B cell (primary cell): ENCODE measurements around the gene DDOST. TPM values are rescaled to one million over a fixed set of nuclear protein-coding genes. Genes with fewer than 3 reads are reported as not detected.

Source experiments
- ATAC-seq: fragments of 200-7000 bp; cut with Tn5 transposase; one replicate; pipeline ENCODE4 v1.10.0; 2021; ENCODE audit warnings: low read depth, mild to moderate bottlenecking, moderate number of reproducible peaks, moderate library complexity
- CTCF ChIA-PET: fragments of 350-600 bp; sonication (Branson Sonifier 250); formaldehyde crosslinking; loops from one replicate; lab custom pipeline; 2021; ENCODE audit warnings: antibody characterized with exemption, inconsistent platforms; lab: Charles Lee
- POLR2A ChIA-PET: fragments of 350-600 bp; sonication (Branson Sonifier 250); formaldehyde crosslinking; loops from one replicate; lab custom pipeline; 2021; ENCODE audit warnings: antibody characterized with exemption; lab: Charles Lee
- DNase-seq: peaks from one replicate; pipeline ENCODE4 v3.0.0; 2013
- H2AFZ ChIP-seq: 2 replicates; pipeline ENCODE4 v1.6.1; 2012; ENCODE audit warnings: mild to moderate bottlenecking, low read depth, low read length; ENCODE audit not compliant: insufficient read depth, poor library complexity, severe bottlenecking
- H3K27ac ChIP-seq, 2 donors: 1 replicate in 1 of 2; 2 replicates in 1 of 2; pipeline ENCODE4 v1.5.1; 2012 to 2013; ENCODE audit warnings: low read length in 2 of 2, mild to moderate bottlenecking in 2 of 2, moderate library complexity in 1 of 2
- H3K27me3 ChIP-seq, 4 experiments: fragments of 200-600 bp in 1 of 4; sonication (generic) in 1 of 4; replicated peaks in 1 of 4; 1 replicate in 2 of 4; 2 replicates in 2 of 4; pipeline versions ENCODE4 v1.6.1 to v1.7.0; 2013 to 2016; ENCODE audit warnings: low read length in 3 of 4, mild to moderate bottlenecking in 2 of 4, mixed read lengths in 1 of 4, moderate library complexity in 1 of 4; ENCODE audit not compliant: insufficient read depth in 4 of 4, control insufficient read depth in 3 of 4; ENCODE audit errors: control extremely low read depth in 1 of 4
- H3K36me3 ChIP-seq, 2 experiments: replicated peaks in 1 of 2; 1 replicate in 1 of 2; 2 replicates in 1 of 2; pipeline versions ENCODE4 v1.6.1 to v1.7.1; 2013; ENCODE audit warnings: low read length in 1 of 2; ENCODE audit not compliant: insufficient read depth in 2 of 2, control insufficient read depth in 1 of 2; ENCODE audit errors: control extremely low read depth in 1 of 2, extremely low read depth in 1 of 2
- H3K4me1 ChIP-seq, 2 donors: fragments of 200-600 bp in 1 of 2; sonication (generic) in 1 of 2; 1 replicate in 1 of 2; 2 replicates in 1 of 2; pipeline versions ENCODE4 v1.5.1 to v1.6.1; 2013 to 2017; ENCODE audit warnings: low read length in 2 of 2; ENCODE audit not compliant: control insufficient read depth in 2 of 2, insufficient read depth in 2 of 2
- H3K4me2 ChIP-seq: replicated peaks from 2 replicates; pipeline ENCODE3; 2012; ENCODE audit warnings: mild to moderate bottlenecking, low read depth, low read length; ENCODE audit not compliant: poor library complexity, severe bottlenecking
- H3K4me3 ChIP-seq, 5 experiments: fragments of 200-600 bp in 1 of 5; sonication (generic) in 1 of 5; 1 replicate in 3 of 5; 2 replicates in 2 of 5; pipeline versions ENCODE4 v1.5.1 to v1.7.0; 2011 to 2016; ENCODE audit warnings: low read length in 4 of 5, mild to moderate bottlenecking in 4 of 5, low read depth in 2 of 5, control low read depth in 1 of 5, moderate library complexity in 1 of 5; ENCODE audit not compliant: insufficient read depth in 1 of 5; ENCODE audit errors: control extremely low read depth in 1 of 5, extremely low read depth in 1 of 5
- H3K79me2 ChIP-seq: fragments of 200-600 bp; sonication (generic); one replicate; pipeline ENCODE4 v1.6.0; 2016; ENCODE audit warnings: low read length; ENCODE audit not compliant: control insufficient read depth, insufficient read depth
- H3K9ac ChIP-seq: fragments of 200-600 bp; sonication (generic); 2 replicates; pipeline ENCODE4 v1.6.1; 2017; ENCODE audit warnings: mild to moderate bottlenecking, low read length, moderate library complexity
- H3K9me3 ChIP-seq, 3 donors: one replicate each; pipeline versions ENCODE4 v1.6.1 to v1.7.1; 2013; ENCODE audit warnings: low read length in 2 of 3; ENCODE audit not compliant: control insufficient read depth in 2 of 3, insufficient read depth in 1 of 3; ENCODE audit errors: control extremely low read depth in 1 of 3
- H4K20me1 ChIP-seq: 2 replicates; pipeline ENCODE4 v1.6.0; 2012; ENCODE audit warnings: mild to moderate bottlenecking, low read length; ENCODE audit not compliant: insufficient read depth, control insufficient read depth, poor library complexity, severe bottlenecking
- H3K27ac Mint-ChIP-seq: one replicate; pipeline ENCODE4 v1.8.0; 2021; ENCODE audit warnings: mixed read lengths
- H3K27me3 Mint-ChIP-seq: one replicate; pipeline ENCODE4 v1.8.0; 2021; ENCODE audit warnings: mixed read lengths
- H3K4me1 Mint-ChIP-seq: one replicate; pipeline ENCODE4 v1.8.0; 2021; ENCODE audit warnings: mixed read lengths
- H3K4me3 Mint-ChIP-seq: one replicate; pipeline ENCODE4 v1.8.0; 2021; ENCODE audit warnings: mixed read lengths
- H3K9me3 Mint-ChIP-seq: one replicate; pipeline ENCODE4 v1.8.0; 2022; ENCODE audit warnings: mixed read lengths; ENCODE audit not compliant: insufficient read depth
- CTCF ChIP-seq: fragments of 200-600 bp; IDR thresholded peaks from one replicate; pipeline ENCODE4 v1.8.0; 2022; ENCODE audit warnings: antibody characterized with exemption, mild to moderate bottlenecking
- EZH2 ChIP-seq: IDR thresholded peaks from 2 replicates; pipeline ENCODE4 v1.6.1; 2012; ENCODE audit warnings: borderline replicate concordance, low read depth, mild to moderate bottlenecking, moderate library complexity, low read length; ENCODE audit not compliant: insufficient read depth, poor library complexity, severe bottlenecking
- WGBS: methylation state at CpG from one replicate; pipeline ENCODE4 v1.1.5; 2013; ENCODE audit warnings: missing lambda C conversion rate; ENCODE audit not compliant: insufficient coverage; 5-methylcytosine and 5-hydroxymethylcytosine counted together
- intact Hi-C: fragments of 100-400 bp; cut with micrococcal nuclease; formaldehyde crosslinking; loops from one replicate; pipeline ENCODE4 v1.10.0; 2022
- polyA plus RNA-seq: library from polyadenylated mRNA; depleted of rRNA; stranded (reverse); fragments of >200 nt; gene quantifications from 2 replicates; pipeline ENCODE4 v1.2.3, GENCODE V29; 2012
- total RNA-seq, 2 donors: library from RNA; stranded (reverse); fragments of 120-200 nt in 1 of 2; gene quantifications; 1 replicate in 1 of 2; 2 replicates in 1 of 2; pipeline versions ENCODE4 v1.2.3 to v1.2.4, GENCODE V29; 2013 to 2022

Gene DDOST
- total and polyA plus RNA-seq, 2 donors (not counting 1 experiment from before 2014, with no cell fraction given): 73.5 to 99.2 TPM

- H3K4me2 ChIP-seq: no peak overlapping the region
- H3K4me1 ChIP-seq: no peaks in the 10 kb centered on the region
- DNase-seq: no peak
- H3K27ac ChIP-seq: no peak overlapping the region
- H3K27ac Mint-ChIP-seq: no peak overlapping the region
- no peaks in the 10 kb centered on the region for H4K20me1 ChIP-seq
- no peak overlapping the region for H3K9ac ChIP-seq
- peaks cover 0 to 4% (median 1%) of the 10 kb centered on the region in 4 experiments for H3K27me3 ChIP-seq
- no peak overlapping the region for H3K4me3 Mint-ChIP-seq
- no peaks in the 10 kb centered on the region for H3K36me3 ChIP-seq
- ChIA-PET CTCF (interaction anchor here (1.2 to 1.5 kb wide), 3 partner anchors 7 to 11 kb away, joined by 3 to 5 read pairs (median 4); no protein-coding TSS in a partner anchor), POLR2A (no interaction called here)
- no peaks in the 10 kb centered on the region for H3K9me3 ChIP-seq
- ATAC-seq: no peak
- H3K4me3 ChIP-seq: no peak overlapping the region
- H3K4me1 Mint-ChIP-seq: no peaks in the 10 kb centered on the region
- intact Hi-C loops: no loop called here
- H2AFZ ChIP-seq: no peak overlapping the region
- peaks cover 8% of the 10 kb centered on the region for H3K9me3 Mint-ChIP-seq
- 100% methylated on average over 2 of the region's 3 CpGs for WGBS
- no peak for TF ChIP-seq EZH2
- TF ChIP-seq CTCF: no peak
- peaks cover 30% of the 10 kb centered on the region for H3K27me3 Mint-ChIP-seq
- no peaks in the 10 kb centered on the region for H3K79me2 ChIP-seq
Measured at GRCh38 chr1:20625176-20626097, 35.7 kb downstream of the DDOST start.

GRCh38 chr1:20624709-20625108, 36.5 kb downstream of the DDOST start:
- H3K27me3 Mint-ChIP-seq: peaks cover 33% of the 10 kb centered on the region
- Histone ChIP-seq H3K4me1 (no peaks in the 10 kb centered on the region), H3K4me3 (no peak overlapping the region), H3K27me3 (peaks cover 0 to 4% (median 1%) of the 10 kb centered on the region in 4 experiments), H3K79me2 (no peaks in the 10 kb centered on the region), H3K36me3 (no peaks in the 10 kb centered on the region), H3K4me2 (no peak overlapping the region), H3K9ac (no peak overlapping the region), H3K27ac (no peak overlapping the region), H4K20me1 (no peaks in the 10 kb centered on the region), H3K9me3 (no peaks in the 10 kb centered on the region), H2AFZ (no peak overlapping the region)
- no peak overlapping the region for H3K4me3 Mint-ChIP-seq
- WGBS: 100% methylated on average over 1 of the region's 1 CpG
- H3K4me1 Mint-ChIP-seq: no peaks in the 10 kb centered on the region
- H3K27ac Mint-ChIP-seq: no peak overlapping the region
- TF ChIP-seq EZH2 (no peak), CTCF (no peak)
- intact Hi-C loops: no loop called here
- POLR2A ChIA-PET: no interaction called here
- CTCF ChIA-PET: interaction anchor here (1.5 kb wide), 1 partner anchor 8 kb away, joined by 5 read pairs; no protein-coding TSS in a partner anchor
- no peak for DNase-seq
- H3K9me3 Mint-ChIP-seq: peaks cover 8% of the 10 kb centered on the region
- ATAC-seq: no peak
